Stimulated activated CD4-positive, alpha-beta T cell treated with anti-CD3 and anti-CD28 coated beads, TNF-alpha, amount 100 ng/mL, for 48 hours (primary cell): ENCODE measurements around the gene GRM4.
"Not testable (repeated sequence)": the region's sequence is repeated elsewhere in the genome, so short reads cannot be mapped to it uniquely, and the experiment has no call there.

Source experiments
- DNase-seq, 3 donors: peaks; one replicate each; pipeline ENCODE4 v3.0.0-alpha.2; 2020; ENCODE audit warnings: low read depth in 3 of 3

Gene GRM4

GRCh38 chr6:34146021-34146782, at the start of gene GRM4:
Gene GRM4, minus strand, starts transcription at chr6:34146087. Its CDS starts 12,591 bp downstream, at chr6:34133496.
- DNase-seq, result no peak

- DNase-seq, result no peak
Measured at GRCh38 chr6:34194772-34195171, 48.9 kb upstream of the GRM4 start.

GRCh38 chr6:34190504-34191122, 44.7 kb upstream of the GRM4 start:
- no peak for DNase-seq

GRCh38 chr6:34189806-34190503, 44.1 kb upstream of the GRM4 start:
- DNase-seq, result peak in 1 of 3 donors; percentile 20

- not testable (repeated sequence) for DNase-seq
Measured at GRCh38 chr6:34184726-34185125, 38.8 kb upstream of the GRM4 start.

GRCh38 chr6:34182751-34183531, 37.1 kb upstream of the GRM4 start:
- DNase-seq, result peak; percentile 24 to 64 (median 35)

GRCh38 chr6:34181908-34182307, 36.0 kb upstream of the GRM4 start:
- no peak for DNase-seq

- no peak for DNase-seq
Measured at GRCh38 chr6:34179106-34179720, 33.3 kb upstream of the GRM4 start.

- DNase-seq, result no peak
Measured at GRCh38 chr6:34178357-34179105, 32.6 kb upstream of the GRM4 start.

- DNase-seq, result no peak
Measured at GRCh38 chr6:34177181-34177591, 31.3 kb upstream of the GRM4 start.

- no peak for DNase-seq
Measured at GRCh38 chr6:34176261-34177031, 30.6 kb upstream of the GRM4 start.

- no peak for DNase-seq
Measured at GRCh38 chr6:34174846-34175399, 29.0 kb upstream of the GRM4 start.

- DNase-seq, result no peak
Measured at GRCh38 chr6:34172961-34173775, 27.3 kb upstream of the GRM4 start.

GRCh38 chr6:34170346-34170745, 24.5 kb upstream of the GRM4 start:
- no peak for DNase-seq

GRCh38 chr6:34169897-34170296, 24.0 kb upstream of the GRM4 start:
- no peak for DNase-seq

- DNase-seq, result no peak
Measured at GRCh38 chr6:34161857-34162515, 16.1 kb upstream of the GRM4 start.

- no peak for DNase-seq
Measured at GRCh38 chr6:34159844-34160243, 14.0 kb upstream of the GRM4 start.

- DNase-seq, result no peak
Measured at GRCh38 chr6:34158876-34159275, 13.0 kb upstream of the GRM4 start.
